ENCODE measurements around the gene GIT1.

DNA sequence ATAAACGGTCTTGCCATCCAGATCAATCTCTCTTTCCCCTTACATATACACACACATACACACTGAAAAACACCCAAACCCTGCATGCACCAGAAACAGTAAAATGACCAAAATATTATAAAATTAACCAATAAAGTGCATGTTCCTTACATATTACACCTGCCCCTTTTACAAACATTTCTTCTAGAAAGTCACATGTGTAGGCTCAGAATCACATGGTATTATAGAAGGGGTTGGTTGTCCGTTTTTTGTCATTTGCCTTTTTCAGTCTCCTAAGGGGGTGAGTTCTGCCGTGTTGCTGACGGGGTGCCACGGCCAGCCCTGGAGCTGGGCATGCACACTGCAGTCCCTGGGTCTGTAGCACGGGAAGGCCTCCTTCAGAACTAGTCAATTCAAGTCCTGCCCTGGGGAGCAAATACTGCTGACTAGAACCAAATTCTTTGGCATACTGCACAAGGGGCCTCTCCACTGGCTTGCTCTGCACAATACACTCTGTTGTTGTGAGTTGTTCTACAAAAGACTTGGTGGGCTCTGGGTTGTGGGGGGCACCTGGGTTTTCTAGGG is 41.3 kb upstream of the GIT1 start:
- no peak for TF ChIP-seq POLR2A (IDR thresholded peaks at IDR 0.05)
- TF ChIP-seq, protein P1, sequence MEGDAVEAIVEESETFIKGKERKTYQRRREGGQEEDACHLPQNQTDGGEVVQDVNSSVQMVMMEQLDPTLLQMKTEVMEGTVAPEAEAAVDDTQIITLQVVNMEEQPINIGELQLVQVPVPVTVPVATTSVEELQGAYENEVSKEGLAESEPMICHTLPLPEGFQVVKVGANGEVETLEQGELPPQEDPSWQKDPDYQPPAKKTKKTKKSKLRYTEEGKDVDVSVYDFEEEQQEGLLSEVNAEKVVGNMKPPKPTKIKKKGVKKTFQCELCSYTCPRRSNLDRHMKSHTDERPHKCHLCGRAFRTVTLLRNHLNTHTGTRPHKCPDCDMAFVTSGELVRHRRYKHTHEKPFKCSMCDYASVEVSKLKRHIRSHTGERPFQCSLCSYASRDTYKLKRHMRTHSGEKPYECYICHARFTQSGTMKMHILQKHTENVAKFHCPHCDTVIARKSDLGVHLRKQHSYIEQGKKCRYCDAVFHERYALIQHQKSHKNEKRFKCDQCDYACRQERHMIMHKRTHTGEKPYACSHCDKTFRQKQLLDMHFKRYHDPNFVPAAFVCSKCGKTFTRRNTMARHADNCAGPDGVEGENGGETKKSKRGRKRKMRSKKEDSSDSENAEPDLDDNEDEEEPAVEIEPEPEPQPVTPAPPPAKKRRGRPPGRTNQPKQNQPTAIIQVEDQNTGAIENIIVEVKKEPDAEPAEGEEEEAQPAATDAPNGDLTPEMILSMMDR (IDR thresholded peaks at IDR 0.05): no peak

Data from adrenal gland (tissue), 5 donors.